Liver (tissue), 9 donors: Measurements from ENCODE around the gene ABCB9. TPM values are rescaled to one million over a fixed set of nuclear protein-coding genes. Genes with fewer than 3 reads are reported as not detected.

Experiments used
- DNase-seq: peaks from one replicate; pipeline ENCODE4 v3.0.0-alpha.2; 2017; ENCODE audit warnings: low spot score
- H3K27ac ChIP-seq, 2 donors: one replicate each; pipeline ENCODE4 v1.7.0; 2013; ENCODE audit warnings: inconsistent platforms in 2 of 2, low read length in 2 of 2, control low read depth in 1 of 2, low read depth in 1 of 2, mild to moderate bottlenecking in 1 of 2
- H3K27me3 ChIP-seq, 4 donors: one replicate each; pipeline versions ENCODE4 v1.6.1 to v1.7.0; 2013; ENCODE audit warnings: low read length in 3 of 4, inconsistent platforms in 1 of 4, mild to moderate bottlenecking in 1 of 4, moderate library complexity in 1 of 4; ENCODE audit not compliant: control insufficient read depth in 4 of 4, insufficient read depth in 4 of 4
- H3K36me3 ChIP-seq, 4 donors: one replicate each; pipeline versions ENCODE4 v1.6.1 to v1.7.0; 2013; ENCODE audit warnings: low read length in 3 of 4, mild to moderate bottlenecking in 3 of 4, low read depth in 1 of 4, moderate library complexity in 1 of 4; ENCODE audit not compliant: control insufficient read depth in 4 of 4, insufficient read depth in 3 of 4
- H3K4me1 ChIP-seq, 4 donors: one replicate each; pipeline versions ENCODE4 v1.6.1 to v1.7.0; 2013; ENCODE audit warnings: low read length in 3 of 4, mild to moderate bottlenecking in 3 of 4, moderate library complexity in 1 of 4; ENCODE audit not compliant: control insufficient read depth in 4 of 4, insufficient read depth in 4 of 4
- H3K4me3 ChIP-seq, 3 donors: one replicate each; pipeline versions ENCODE4 v1.6.1 to v1.7.0; 2013; ENCODE audit warnings: low read length in 3 of 3, control low read depth in 1 of 3, low read depth in 1 of 3, mild to moderate bottlenecking in 1 of 3
- H3K9ac ChIP-seq, 2 donors: one replicate each; pipeline ENCODE4 v1.7.0; 2013; ENCODE audit warnings: low read length in 2 of 2, mild to moderate bottlenecking in 2 of 2, moderate library complexity in 2 of 2, control low read depth in 1 of 2, low read depth in 1 of 2
- H3K9me3 ChIP-seq, 4 donors: one replicate each; pipeline versions ENCODE4 v1.6.1 to v1.7.0; 2013; ENCODE audit warnings: low read length in 3 of 4; ENCODE audit not compliant: control insufficient read depth in 4 of 4
- FOXA2 ChIP-seq: IDR thresholded peaks from 2 replicates; pipeline ENCODE4 v1.6.1; 2016; ENCODE audit warnings: antibody characterized with exemption
- GABPA ChIP-seq, 2 donors: IDR thresholded peaks in 1 of 2; conservative IDR thresholded peaks in 1 of 2; 2 replicates each; pipeline ENCODE4 v1.6.1; 2016; ENCODE audit warnings: antibody characterized with exemption in 2 of 2, mild to moderate bottlenecking in 1 of 2, moderate library complexity in 1 of 2
- HNF4A ChIP-seq, 2 donors: conservative IDR thresholded peaks; 2 replicates each; pipeline ENCODE4 v1.6.1; 2016; ENCODE audit warnings: antibody characterized with exemption in 2 of 2, mild to moderate bottlenecking in 2 of 2
- HNF4G ChIP-seq: IDR thresholded peaks from 2 replicates; pipeline ENCODE4 v1.6.1; 2016; ENCODE audit warnings: antibody characterized with exemption
- JUND ChIP-seq, 2 donors: IDR thresholded peaks; 2 replicates each; pipeline ENCODE4 v1.6.1; 2016; ENCODE audit warnings: antibody characterized with exemption in 2 of 2
- NR2F2 ChIP-seq: IDR thresholded peaks from 2 replicates; pipeline ENCODE4 v1.6.1; 2016; ENCODE audit warnings: antibody characterized with exemption
- RAD21 ChIP-seq, 2 donors: IDR thresholded peaks; 2 replicates each; pipeline ENCODE4 v1.6.1; 2016; ENCODE audit warnings: antibody characterized with exemption in 2 of 2, mild to moderate bottlenecking in 2 of 2
- RXRA ChIP-seq, 2 donors: IDR thresholded peaks; 2 replicates each; pipeline ENCODE4 v1.6.1; 2017 to 2018; ENCODE audit warnings: antibody characterized with exemption in 2 of 2, mild to moderate bottlenecking in 1 of 2
- SP1 ChIP-seq: IDR thresholded peaks from 2 replicates; pipeline ENCODE4 v1.6.1; 2018; ENCODE audit warnings: antibody characterized with exemption, mild to moderate bottlenecking
- TAF1 ChIP-seq: conservative IDR thresholded peaks from 2 replicates; pipeline ENCODE4 v1.6.1; 2016; ENCODE audit warnings: antibody characterized with exemption, mild to moderate bottlenecking
- YY1 ChIP-seq: IDR thresholded peaks from 2 replicates; pipeline ENCODE4 v1.6.1; 2016; ENCODE audit warnings: antibody characterized with exemption, mild to moderate bottlenecking
- WGBS: extraction: QIAGEN DNeasy Blood & Tissue Kit; methylation state at CpG from one replicate; pipeline ENCODE4 v1.1.7; 2013; 5-methylcytosine and 5-hydroxymethylcytosine counted together
- polyA plus RNA-seq, 2 donors: library from polyadenylated mRNA; stranded (reverse) in 1 of 2; unstranded in 1 of 2; fragments of 200-250 nt in 1 of 2; fragments of >200 nt in 1 of 2; fragmentation: Nextera tagmentation in 1 of 2; extraction: Ambion mirVana in 1 of 2; gene quantifications; one replicate each; pipeline versions ENCODE4 v1.2.1 to v1.2.3, GENCODE V29; 2013 to 2015
- total RNA-seq, 2 donors: library from RNA; depleted of rRNA; stranded (reverse); fragments of >200 nt; gene quantifications; one replicate each; pipeline ENCODE4 v1.2.3, GENCODE V29; 2014
- TF ChIP-seq, protein P1 (sequence below): IDR thresholded peaks from 2 replicates; pipeline ENCODE4 v1.6.1; 2016; ENCODE audit warnings: antibody characterized with exemption
- TF ChIP-seq, protein P2 (sequence below): IDR thresholded peaks from 2 replicates; pipeline ENCODE4 v1.6.1; 2016; ENCODE audit warnings: antibody characterized with exemption
- TF ChIP-seq, protein P3 (sequence below): IDR thresholded peaks from 2 replicates; pipeline ENCODE4 v1.6.1; 2016; ENCODE audit warnings: antibody characterized with exemption
- TF ChIP-seq, protein P4 (sequence below): fragments of 150-350 bp; IDR thresholded peaks from 2 replicates; pipeline ENCODE4 v1.5.1; 2017; ENCODE audit warnings: improper control_type of control experiment, low read depth, low read length; ENCODE audit not compliant: missing input control
- TF ChIP-seq, protein P5 (sequence below): IDR thresholded peaks from 2 replicates; pipeline ENCODE4 v1.6.1; 2016; ENCODE audit warnings: antibody characterized with exemption, mild to moderate bottlenecking
- donor health status: healthy.
- donor health status: healthy.
- donor health status: healthy.
- donor health status: healthy.
- donor health status: healthy.

The ABCB9 gene
- total and polyA plus RNA-seq, 4 donors: 0.29 to 3.3 (median 1.3) TPM

DNA sequence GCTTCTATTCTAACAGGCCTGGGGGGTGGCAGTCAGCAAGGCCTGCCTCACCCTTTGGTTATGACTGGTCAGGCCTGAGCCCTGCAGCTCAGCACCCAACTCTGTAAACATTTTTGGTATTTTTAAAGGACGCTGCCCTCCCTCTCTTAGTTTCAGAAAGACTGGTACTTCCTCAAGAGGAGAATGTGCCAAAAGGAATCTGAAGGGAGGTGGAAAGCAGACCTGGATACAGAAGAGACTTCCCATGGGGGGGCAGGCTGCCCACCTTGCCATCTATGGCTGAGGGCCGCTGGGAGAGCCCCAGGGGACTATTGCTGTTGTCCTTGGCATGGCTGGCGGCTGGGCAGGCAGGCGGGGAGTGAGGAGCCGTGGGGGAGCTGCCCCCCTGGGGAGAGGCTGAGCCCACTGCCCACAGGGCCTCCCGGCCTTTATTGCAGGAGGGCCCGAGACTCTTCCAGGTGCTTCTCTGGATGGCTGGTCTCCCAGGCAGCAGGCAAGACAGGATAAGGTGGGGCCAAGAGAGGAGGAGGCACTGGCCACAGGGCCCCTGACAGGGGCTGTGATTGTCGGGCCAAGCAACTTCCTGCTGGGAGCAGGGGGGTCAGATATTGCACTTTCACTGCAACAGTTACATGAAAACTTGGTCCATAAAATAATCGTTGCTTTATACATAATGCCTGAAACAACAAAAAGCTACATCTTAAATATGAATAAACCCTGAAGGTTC lies 17.7 kb upstream of the ABCB9 start:
- TF ChIP-seq, protein P1, sequence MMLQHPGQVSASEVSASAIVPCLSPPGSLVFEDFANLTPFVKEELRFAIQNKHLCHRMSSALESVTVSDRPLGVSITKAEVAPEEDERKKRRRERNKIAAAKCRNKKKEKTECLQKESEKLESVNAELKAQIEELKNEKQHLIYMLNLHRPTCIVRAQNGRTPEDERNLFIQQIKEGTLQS: no peak
- TF ChIP-seq, protein P2, sequence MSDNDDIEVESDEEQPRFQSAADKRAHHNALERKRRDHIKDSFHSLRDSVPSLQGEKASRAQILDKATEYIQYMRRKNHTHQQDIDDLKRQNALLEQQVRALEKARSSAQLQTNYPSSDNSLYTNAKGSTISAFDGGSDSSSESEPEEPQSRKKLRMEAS: no peak
- TF ChIP-seq HNF4A (conservative IDR thresholded peaks at IDR 0.05): no peak
- TF ChIP-seq HNF4G: no peak
- TF ChIP-seq, protein P3, sequence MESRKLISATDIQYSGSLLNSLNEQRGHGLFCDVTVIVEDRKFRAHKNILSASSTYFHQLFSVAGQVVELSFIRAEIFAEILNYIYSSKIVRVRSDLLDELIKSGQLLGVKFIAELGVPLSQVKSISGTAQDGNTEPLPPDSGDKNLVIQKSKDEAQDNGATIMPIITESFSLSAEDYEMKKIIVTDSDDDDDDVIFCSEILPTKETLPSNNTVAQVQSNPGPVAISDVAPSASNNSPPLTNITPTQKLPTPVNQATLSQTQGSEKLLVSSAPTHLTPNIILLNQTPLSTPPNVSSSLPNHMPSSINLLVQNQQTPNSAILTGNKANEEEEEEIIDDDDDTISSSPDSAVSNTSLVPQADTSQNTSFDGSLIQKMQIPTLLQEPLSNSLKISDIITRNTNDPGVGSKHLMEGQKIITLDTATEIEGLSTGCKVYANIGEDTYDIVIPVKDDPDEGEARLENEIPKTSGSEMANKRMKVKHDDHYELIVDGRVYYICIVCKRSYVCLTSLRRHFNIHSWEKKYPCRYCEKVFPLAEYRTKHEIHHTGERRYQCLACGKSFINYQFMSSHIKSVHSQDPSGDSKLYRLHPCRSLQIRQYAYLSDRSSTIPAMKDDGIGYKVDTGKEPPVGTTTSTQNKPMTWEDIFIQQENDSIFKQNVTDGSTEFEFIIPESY: no peak
- TF ChIP-seq RAD21 (IDR thresholded peaks at IDR 0.05): no peak
- no peak for TF ChIP-seq JUND (IDR thresholded peaks at IDR 0.05)
- no peak for TF ChIP-seq FOXA2
- TF ChIP-seq GABPA (IDR thresholded peaks at IDR 0.05 in 1 of 2, conservative IDR thresholded peaks at IDR 0.05 in 1 of 2): no peak
- TF ChIP-seq, protein P4, sequence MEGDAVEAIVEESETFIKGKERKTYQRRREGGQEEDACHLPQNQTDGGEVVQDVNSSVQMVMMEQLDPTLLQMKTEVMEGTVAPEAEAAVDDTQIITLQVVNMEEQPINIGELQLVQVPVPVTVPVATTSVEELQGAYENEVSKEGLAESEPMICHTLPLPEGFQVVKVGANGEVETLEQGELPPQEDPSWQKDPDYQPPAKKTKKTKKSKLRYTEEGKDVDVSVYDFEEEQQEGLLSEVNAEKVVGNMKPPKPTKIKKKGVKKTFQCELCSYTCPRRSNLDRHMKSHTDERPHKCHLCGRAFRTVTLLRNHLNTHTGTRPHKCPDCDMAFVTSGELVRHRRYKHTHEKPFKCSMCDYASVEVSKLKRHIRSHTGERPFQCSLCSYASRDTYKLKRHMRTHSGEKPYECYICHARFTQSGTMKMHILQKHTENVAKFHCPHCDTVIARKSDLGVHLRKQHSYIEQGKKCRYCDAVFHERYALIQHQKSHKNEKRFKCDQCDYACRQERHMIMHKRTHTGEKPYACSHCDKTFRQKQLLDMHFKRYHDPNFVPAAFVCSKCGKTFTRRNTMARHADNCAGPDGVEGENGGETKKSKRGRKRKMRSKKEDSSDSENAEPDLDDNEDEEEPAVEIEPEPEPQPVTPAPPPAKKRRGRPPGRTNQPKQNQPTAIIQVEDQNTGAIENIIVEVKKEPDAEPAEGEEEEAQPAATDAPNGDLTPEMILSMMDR: no peak
- no peak for TF ChIP-seq TAF1
- TF ChIP-seq, protein P5, sequence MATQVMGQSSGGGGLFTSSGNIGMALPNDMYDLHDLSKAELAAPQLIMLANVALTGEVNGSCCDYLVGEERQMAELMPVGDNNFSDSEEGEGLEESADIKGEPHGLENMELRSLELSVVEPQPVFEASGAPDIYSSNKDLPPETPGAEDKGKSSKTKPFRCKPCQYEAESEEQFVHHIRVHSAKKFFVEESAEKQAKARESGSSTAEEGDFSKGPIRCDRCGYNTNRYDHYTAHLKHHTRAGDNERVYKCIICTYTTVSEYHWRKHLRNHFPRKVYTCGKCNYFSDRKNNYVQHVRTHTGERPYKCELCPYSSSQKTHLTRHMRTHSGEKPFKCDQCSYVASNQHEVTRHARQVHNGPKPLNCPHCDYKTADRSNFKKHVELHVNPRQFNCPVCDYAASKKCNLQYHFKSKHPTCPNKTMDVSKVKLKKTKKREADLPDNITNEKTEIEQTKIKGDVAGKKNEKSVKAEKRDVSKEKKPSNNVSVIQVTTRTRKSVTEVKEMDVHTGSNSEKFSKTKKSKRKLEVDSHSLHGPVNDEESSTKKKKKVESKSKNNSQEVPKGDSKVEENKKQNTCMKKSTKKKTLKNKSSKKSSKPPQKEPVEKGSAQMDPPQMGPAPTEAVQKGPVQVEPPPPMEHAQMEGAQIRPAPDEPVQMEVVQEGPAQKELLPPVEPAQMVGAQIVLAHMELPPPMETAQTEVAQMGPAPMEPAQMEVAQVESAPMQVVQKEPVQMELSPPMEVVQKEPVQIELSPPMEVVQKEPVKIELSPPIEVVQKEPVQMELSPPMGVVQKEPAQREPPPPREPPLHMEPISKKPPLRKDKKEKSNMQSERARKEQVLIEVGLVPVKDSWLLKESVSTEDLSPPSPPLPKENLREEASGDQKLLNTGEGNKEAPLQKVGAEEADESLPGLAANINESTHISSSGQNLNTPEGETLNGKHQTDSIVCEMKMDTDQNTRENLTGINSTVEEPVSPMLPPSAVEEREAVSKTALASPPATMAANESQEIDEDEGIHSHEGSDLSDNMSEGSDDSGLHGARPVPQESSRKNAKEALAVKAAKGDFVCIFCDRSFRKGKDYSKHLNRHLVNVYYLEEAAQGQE: no peak
- TF ChIP-seq NR2F2: no peak
- no peak for TF ChIP-seq RXRA (IDR thresholded peaks at IDR 0.05)
- TF ChIP-seq YY1: no peak
- TF ChIP-seq SP1: no peak
- H3K4me1 ChIP-seq: peaks cover 8 to 74% (median 57%) of the 10 kb centered on the region in 4 donors
- H3K4me3 ChIP-seq: no peak overlapping the region
- 59% methylated on average over 9 of the region's 9 CpGs for WGBS
- peak overlapping the region; percentile 68 to 79 for H3K27ac ChIP-seq
- peaks cover 11 to 38% (median 14%) of the 10 kb centered on the region in 4 donors for H3K36me3 ChIP-seq
- H3K9me3 ChIP-seq: no peaks in the 10 kb centered on the region
- DNase-seq: no peak
- no peaks in the 10 kb centered on the region for H3K27me3 ChIP-seq
- H3K9ac ChIP-seq: no peak overlapping the region
